Measurements from ENCODE around the gene C16orf54. TPM values are rescaled to one million over a fixed set of nuclear protein-coding genes. Genes with fewer than 3 reads are reported as not detected.
"Not testable (repeated sequence)": the region's sequence is repeated elsewhere in the genome, so short reads cannot be mapped to it uniquely, and the experiment has no call there.

Gene C16orf54
- total and polyA plus RNA-seq, 9 of the 15 experiments (the other 6 are each of a cell fraction or from before 2014, with no cell fraction given) = 0.09 TPM; not detected in 8

GRCh38 chr16:29783094-29783953 is 37.5 kb upstream of the C16orf54 start (continued):
- peak; percentile 90 for TF ChIP-seq HINFP (tag; conservative IDR thresholded peaks at IDR 0.05; ENCODE audit: low read depth)
- peak; percentile 88 for TF ChIP-seq NFXL1 (CRISPR knock-in tag; IDR thresholded peaks at IDR 0.05)
- TF ChIP-seq PHTF2 (CRISPR knock-in tag; IDR thresholded peaks at IDR 0.05) = peak; percentile 87; the same call in 1 of the 2 replicates
- peak; percentile 72; the same call in 1 of the 2 replicates for TF ChIP-seq PATZ1 (CRISPR knock-in tag; IDR thresholded peaks at IDR 0.05; ENCODE audit: borderline replicate concordance)
- not testable (repeated sequence) for TF ChIP-seq ZNF740 (CRISPR knock-in tag; IDR thresholded peaks at IDR 0.05)
- TF ChIP-seq ZNF740 (tag; IDR thresholded peaks at IDR 0.05) = peak in 1 of 2 experiments; percentile 92; a peak in 2 of 4 replicates
- TF ChIP-seq VEZF1 (CRISPR knock-in tag; IDR thresholded peaks at IDR 0.05) = peak; percentile 58; the same call in 1 of the 2 replicates
- peak; percentile 92 for TF ChIP-seq ZNF589 (CRISPR knock-in tag; IDR thresholded peaks at IDR 0.05; ENCODE audit: low read depth)
- 0 out of 2 replicates have a peak, but pooled peaks have one; percentile 46 for TF ChIP-seq KLF13 (tag; IDR thresholded peaks at IDR 0.05; ENCODE audit: borderline replicate concordance, low read depth)
- peak; percentile 83 for TF ChIP-seq DMBX1 (CRISPR knock-in tag; IDR thresholded peaks at IDR 0.05; ENCODE audit: borderline replicate concordance)
- TF ChIP-seq SMAD3 (CRISPR knock-in tag; conservative IDR thresholded peaks at IDR 0.05) = peak; percentile 95
- 0 out of 2 replicates have a peak, but pooled peaks have one; percentile 28 for TF ChIP-seq NBN (IDR thresholded peaks at IDR 0.05; ENCODE audit: low read depth)
- TF ChIP-seq IRF9 (tag; IDR thresholded peaks at IDR 0.05) = peak; percentile 82
- TF ChIP-seq ZKSCAN8 (CRISPR knock-in tag; IDR thresholded peaks at IDR 0.05) = peak; percentile 84; the same call in 1 of the 2 replicates
- TF ChIP-seq ZNF668 (CRISPR knock-in tag; IDR thresholded peaks at IDR 0.05) = peak; percentile 92
- peak; percentile 35; the same call in 1 of the 2 replicates for TF ChIP-seq SMARCE1 (IDR thresholded peaks at IDR 0.05)
- peak; percentile 78 for TF ChIP-seq ZNF23 (CRISPR knock-in tag; IDR thresholded peaks at IDR 0.05)
- 0 out of 2 replicates have a peak, but pooled peaks have one; percentile 8 for TF ChIP-seq NCOR1 (IDR thresholded peaks at IDR 0.05)
- TF ChIP-seq CBFA2T3 (IDR thresholded peaks at IDR 0.05) = peak; percentile 75
